ENCODE results near the gene ACOXL. TPM values are rescaled to one million over a fixed set of nuclear protein-coding genes. Genes with fewer than 3 reads are reported as not detected.
"Not testable (repeated sequence)": the region's sequence is repeated elsewhere in the genome, so short reads cannot be mapped to it uniquely, and the experiment has no call there.

The ACOXL gene
- total RNA-seq, 1 donor from 2014 or later: not detected

DNA sequence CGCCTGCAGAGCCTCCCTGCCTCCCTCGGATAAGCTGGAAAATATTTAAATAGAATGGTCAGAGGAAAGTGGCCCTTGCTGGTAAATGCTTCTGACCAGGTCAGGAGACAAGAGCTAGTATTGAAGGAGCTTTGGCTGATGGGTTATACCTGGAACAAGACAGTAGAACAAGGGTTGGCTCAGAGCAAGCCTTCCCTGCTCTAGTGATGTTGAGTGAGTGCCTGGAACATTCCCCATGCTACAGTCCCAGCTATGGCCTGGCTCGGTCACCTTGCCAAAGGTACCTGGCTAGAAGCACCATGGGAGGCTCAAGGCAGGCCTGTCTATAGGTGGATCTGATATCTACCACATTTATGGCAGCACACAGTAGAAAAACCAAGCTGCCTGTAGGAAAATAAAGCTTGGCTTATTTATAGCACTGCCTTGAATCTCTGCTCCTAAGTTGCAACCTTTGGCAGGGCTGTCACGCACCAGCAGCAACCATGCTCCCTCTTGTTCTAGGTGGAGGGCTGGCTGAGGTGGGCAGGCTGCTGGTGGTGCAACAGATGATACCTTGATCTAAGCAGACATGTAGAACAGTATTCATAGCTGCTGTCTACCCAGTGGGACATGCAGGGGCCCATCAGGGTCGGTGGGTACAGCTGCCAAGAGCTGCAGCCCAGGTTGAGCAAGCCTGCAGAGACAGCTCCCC lies 321.6 kb downstream of the ACOXL start:
- DNase-seq (ENCODE audit: low read depth in 2 of 2): no peak

DNA sequence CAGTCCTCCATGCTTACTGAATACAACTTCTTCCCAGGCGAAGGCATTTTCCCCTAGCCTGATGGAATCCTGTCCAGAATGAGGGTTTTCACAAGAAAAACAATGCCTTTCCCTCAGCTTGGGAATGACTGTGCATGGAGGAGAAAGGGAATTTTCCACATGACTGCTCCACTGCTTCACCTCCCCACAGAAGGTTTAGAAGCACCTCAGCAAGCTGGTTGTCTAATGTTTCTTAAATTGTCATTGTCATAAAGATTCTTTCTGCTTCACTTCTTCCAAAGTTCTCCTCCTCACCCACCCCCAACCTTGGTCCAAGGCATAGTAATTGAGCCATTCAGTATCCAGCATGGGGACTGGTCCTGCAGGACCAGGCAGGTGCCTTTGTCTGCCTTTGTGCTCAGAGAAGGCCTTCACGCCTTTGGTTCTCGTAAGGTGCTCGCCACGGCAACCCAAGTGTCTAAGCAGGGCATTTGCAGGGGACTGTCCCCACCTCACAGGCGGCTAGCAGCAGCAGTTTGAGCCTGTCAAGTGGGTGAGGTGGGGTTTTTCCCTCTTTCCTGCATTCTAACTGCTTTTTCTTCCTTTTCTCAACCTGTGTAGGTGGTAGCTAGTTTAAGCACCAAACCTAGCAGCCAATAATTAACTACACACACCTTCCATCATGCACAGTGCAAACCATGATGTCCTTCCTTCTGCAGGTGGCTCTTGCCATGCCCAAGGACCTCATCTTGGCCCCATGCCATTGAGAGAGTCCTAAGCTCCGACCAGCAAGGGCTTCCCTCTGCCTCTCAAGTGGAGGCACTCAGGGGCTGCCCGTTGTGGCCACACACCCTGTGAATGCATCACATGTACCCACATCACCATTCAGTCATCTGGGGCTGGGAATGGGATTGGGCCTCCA lies 322.7 kb downstream of the ACOXL start:
- DNase-seq (ENCODE audit: low read depth in 2 of 2): no peak

DNA sequence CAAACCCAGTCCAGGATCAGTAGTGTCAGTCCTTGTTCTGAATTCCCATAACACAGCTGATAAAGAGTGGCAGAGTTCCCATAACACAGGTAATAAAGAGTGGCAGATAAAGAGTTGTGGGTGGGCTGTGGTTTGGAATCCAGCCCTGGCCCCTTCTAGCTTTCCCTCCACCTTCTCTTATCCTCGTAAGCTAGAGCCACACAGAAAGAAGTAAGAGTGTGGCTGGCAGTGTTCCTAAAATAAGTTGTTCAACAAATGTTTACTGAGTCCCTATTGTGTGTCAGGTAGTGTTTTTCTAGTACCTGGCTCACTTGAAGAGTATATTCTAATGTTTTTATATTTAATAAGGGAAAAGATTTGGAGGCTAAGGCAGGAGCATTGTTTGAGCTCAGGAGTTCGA lies 323.4 kb downstream of the ACOXL start:
- no peak for DNase-seq (ENCODE audit: low read depth in 2 of 2)

DNA sequence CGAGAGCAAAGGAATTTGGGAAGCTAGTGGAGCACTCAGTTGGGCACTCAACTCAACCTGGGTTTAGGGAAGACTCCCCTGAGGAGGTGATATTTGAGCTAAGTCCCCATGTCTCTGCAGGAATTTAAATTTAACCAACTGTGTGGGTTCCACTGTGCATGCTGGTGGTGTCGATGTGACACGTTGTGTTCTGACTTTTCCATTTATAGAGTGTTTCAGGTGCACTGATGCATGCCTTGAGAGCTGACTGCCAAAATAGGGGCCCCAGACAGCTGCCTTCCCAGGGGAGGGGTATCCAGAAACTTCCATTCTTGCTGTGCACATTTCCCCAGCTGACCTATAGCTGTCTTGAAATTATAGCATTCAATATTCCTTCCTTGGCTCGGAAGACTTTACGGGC lies 324.7 kb downstream of the ACOXL start:
- no peak for DNase-seq (ENCODE audit: low read depth in 2 of 2)

DNA sequence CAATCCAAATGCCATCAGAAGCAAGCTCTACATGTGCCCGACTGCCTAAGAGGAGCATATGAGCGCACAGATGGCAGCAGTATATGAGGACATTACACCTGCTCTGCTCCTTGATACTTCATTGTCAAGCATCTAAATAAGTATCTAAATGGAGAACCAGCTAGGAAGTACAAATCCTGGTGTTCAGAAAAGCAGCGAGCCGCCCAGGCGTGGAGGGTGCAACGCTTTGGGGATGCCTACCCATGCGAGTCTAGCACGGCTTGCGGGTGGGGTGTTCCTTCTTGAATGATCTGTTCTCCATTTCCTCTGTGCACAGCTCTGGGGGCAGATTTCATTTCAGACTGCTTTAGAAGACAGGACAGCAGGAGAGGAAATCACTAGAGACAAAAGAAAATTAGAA lies 325.3 kb downstream of the ACOXL start:
- DNase-seq (ENCODE audit: low read depth in 2 of 2): no peak

DNA sequence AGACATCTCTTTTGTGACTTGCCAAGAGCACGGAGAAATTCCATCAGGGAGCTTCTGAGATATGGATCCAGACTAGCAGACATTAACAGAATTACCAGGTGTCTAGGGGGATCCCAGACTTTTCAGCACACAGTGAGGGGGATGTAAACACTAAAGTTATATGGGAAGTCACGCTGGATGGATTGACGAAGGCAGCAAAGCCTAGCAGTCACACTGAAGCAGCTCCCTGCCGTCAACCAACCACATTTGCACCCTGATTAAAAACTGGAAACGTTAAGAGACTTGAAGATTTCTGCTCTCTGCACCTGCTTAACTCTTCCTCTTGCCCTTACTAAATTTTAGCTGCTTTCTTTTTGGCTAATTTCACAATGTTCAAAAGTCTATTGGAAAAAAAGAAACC lies 325.9 kb downstream of the ACOXL start:
- DNase-seq (ENCODE audit: low read depth in 2 of 2): no peak

DNA sequence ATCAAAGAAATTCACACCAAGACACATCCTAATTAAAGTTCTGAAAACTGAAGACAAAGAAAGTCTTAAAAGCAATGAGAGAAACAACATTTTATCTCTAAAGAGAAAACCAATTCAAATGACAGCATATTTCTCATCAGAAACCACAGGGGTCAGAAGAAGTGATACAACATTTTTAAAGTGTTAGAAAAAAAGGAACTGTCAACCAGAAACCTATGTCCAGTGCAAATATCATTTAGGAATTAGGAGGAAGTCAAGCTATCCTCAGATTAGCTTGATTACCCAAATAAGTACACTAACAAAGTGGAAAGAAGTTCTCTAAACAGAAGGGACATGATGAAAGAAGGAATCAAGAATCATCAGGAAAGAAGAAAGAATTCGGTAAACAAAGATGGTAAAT lies 328.8 kb downstream of the ACOXL start:
- no peak for DNase-seq (ENCODE audit: low read depth in 2 of 2)

DNA sequence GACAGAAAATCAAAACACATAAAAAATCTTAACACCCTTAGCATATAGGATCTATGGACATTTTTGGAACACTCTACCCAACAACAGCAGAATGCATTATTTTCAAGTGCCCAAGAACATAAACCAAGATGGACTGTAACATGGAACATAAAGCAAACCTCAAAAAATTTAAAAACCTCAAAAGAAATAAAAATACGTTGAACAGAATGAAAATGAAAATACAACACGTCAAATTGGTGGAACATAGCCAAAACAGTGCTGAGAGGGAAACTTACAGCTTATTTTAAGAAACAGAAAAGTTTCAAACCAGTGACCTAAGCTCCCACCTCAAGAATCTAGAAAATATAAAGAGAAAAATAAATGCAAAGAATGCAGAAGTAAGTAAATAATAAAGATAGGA lies 330.0 kb downstream of the ACOXL start:
- DNase-seq (ENCODE audit: low read depth in 2 of 2): no peak

DNA sequence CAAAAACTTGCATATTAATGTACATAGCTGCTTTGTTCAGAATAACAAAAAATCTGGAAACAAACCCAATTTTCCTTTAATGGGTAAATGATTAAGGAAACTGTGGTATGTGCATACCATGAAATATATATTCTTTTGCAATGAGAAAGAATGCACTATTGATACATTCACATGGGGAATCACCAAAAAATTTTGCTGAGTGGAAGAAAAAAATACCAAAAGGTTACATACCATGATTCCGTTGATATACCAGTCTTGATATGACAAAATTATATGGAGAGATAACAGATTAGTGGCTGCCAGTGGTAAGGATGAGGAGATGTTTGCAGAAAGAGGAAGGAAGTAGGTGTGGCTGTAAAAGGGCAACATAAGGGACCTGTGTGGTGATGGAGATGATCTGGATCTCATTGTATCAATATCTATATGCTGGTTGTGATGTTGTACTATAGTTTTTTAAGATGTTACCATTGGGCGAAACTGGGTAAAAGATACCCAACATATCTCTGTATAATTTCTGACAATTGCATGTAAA lies 333.8 kb downstream of the ACOXL start:
- no peak for DNase-seq (ENCODE audit: low read depth in 2 of 2)

DNA sequence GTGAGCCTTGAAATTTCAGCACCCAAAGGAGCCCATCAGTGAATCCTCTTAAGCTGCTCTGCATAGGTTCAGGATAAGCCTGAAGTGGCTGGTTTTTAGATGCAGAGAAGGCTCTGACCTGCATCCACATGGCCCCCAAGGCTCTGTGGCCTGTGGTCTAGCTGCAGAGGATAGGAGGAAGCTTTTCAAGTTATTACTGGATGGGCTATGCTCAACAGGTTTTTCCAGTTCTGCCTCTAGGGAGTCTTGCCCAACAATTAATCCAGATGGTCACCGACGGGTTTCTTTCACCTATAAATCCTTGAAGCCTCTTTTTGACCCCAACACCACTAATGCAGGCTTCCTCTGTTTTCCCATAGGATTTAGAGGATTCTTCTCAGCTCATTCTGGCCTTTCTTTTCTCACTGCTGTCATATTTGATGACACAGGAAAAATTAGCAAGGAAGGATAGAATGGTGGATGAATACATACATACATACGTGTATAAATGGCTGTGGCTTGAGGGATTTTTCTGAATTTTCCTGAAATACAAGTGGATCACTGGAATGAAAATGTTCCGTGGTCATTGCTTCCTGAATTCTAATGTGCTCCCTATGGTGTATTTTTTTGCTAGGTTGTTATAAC lies 336.2 kb downstream of the ACOXL start:
- DNase-seq (ENCODE audit: low read depth in 2 of 2): no peak

DNA sequence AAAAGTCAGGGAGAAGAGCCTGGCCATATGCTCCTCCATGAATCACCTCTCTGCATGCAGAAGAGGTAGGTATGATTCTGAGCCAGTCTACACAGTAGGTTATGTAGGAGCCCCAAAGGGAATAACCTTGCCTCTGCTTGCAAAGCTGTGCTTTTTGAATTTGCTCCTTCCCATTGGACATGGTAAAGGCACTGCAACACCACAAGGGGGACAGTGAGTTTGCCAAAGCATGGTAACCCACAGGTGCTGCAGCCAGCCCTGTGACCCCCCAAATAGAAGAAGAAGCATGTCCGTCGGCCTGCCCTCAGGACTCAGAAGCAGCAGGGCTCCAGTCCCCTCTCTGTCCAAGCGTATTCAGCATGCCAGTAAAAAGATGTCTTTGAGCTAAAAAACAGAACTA lies 337.3 kb downstream of the ACOXL start:
- DNase-seq (ENCODE audit: low read depth in 2 of 2): no peak

DNA sequence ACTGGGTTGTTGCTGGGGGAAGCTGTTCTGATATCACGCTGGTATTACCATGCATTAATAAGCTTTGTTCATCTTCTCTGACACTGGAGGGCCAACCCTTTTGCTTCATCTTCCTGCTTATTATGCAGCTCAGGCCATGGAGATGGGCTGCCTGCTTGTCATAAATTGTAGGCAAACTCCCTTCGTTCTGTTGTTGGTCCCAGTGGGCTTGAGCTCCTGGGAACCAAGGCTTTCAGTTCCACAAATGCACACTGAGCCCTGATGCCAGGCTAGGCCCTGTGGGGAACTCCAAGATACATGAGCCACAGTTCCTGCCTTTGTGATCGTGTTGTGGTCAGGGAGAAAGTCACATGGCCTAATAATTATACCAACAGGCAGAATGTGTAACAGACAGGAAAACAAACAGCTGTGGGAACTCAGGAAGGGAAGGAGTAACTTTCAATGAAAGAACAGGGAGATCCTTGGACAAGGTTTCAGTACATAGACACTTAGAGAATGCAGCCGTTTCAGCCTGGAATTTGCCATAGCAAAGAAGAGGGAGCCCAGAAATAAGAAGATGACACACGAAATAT lies 339.3 kb downstream of the ACOXL start:
- DNase-seq (ENCODE audit: low read depth in 2 of 2): peak; percentile 96 to 98

DNA sequence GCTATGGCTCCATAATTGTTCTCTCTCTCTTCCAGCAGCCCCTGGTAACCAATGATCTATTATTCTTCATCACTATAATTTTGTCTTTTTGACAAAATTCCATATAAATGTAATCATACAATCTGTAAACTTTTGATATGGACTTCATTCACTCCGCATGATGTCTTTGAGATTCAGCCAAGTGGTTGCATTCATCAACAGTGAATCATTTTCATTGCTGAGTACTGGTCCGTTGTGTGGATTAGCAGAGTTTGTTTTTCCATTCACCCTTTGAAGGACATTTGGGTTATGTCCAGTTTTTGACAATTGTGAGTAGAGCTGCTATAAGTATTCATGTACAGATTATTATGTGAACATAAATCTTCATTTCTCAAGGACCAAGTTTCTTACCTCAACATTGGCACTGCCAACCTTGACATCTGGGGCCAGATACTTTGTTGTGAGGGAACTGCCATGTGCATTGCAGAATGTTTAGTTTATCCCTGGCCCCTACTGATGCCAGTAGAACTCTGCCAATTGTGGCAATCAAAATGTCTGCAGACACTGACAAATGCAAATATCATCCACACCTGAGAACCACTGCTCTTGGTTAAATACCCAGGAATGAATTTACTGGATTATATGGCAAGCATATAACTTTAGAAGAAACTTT lies 340.0 kb downstream of the ACOXL start:
- peak; percentile 94 to 95 for DNase-seq (ENCODE audit: low read depth in 2 of 2)

DNA sequence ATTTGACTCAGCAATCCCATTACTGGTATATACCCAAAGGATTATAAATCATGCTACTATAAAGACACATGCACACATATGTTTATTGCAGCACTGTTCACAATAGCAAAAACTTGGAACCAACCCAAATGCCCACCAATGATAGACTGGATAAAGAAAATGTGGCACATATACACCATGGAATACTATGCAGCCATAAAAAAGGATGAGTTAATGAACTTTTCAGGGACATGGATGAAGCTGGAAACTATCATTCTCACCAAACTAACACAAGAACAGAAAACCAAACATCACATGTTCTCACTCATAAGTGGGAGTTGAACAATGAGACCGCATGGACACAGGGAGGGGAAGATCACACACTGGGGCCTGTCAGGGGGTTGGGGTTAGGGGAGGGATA lies 350.3 kb downstream of the ACOXL start:
- not testable (repeated sequence) for DNase-seq (ENCODE audit: low read depth in 2 of 2)

DNA sequence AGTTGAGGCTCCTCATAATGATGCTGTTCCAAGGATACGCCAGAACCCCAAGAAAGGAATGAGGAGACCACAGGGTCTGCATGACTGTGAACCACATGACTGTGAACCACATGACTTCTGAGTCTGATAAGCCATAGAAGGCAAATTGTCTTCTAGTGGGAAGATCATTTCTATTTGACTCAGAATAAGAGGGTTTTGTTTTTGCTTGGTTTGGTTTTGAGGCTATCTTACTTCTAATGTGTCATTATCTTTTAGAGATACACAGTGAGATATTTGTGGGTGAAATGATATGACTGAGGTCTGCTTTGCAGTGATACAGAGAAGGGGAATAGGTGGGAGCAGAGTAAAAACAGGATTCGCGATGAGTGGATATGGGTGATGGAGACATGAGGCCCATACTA lies 359.4 kb downstream of the ACOXL start:
- no peak for DNase-seq (ENCODE audit: low read depth in 2 of 2)

DNA sequence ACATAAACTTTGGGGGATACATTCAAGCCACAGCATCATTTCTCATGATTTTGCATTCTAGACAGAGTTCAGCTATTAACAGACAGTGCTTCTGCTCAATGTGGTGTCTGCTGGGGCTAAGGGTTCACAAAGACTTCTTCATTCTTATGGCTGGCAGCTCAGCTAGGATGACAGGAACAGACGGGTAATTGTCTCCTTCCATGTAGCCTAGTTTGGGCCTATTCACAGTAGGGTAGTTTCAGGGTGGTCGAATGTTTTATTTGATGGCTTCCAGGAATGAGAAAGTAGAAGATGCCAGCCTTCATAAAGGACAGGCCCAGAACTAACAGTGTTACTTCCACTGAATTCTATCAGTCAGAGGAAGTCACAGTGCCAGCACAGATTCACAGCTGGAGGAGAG lies 362.3 kb downstream of the ACOXL start:
- no peak for DNase-seq (ENCODE audit: low read depth in 2 of 2)

DNA sequence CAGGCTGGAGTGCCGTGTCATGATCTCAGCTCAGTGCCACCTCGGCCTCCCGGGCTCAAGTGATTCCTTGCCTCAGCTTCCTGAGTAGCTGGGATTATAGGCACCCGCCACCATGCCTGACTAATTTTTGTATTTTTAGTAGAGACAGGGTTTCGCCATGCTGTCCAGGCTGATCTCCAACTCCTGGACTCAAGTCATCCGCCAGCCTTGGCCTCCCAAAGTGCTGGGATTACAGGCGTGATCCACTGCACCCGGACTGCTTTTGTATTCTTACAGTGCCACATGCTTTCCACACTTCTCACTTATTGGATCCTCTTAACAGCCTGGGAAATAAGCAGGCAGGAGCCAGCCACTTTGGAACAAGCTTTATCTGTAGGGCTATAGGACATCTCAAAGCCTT lies 363.1 kb downstream of the ACOXL start:
- no peak for DNase-seq (ENCODE audit: low read depth in 2 of 2)

DNA sequence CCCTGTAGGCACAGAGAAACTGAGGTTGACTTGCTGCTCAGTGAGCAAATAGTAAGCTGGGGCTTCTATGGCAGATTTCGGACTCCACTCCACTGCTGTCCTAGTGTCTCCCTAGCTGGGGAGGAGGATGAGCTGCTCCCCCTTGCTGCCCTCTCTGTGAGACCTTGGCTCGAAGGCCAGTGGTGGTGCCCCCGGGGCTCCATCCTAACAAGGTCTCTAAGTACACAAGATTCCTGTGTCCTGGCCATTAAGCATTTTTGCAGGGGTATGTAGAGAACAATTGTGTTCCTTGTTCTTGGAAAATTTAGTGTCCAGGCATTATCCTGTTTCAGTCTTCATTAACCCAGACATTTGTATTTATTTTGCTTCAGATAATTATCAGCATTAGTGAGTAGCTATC lies 367.0 kb downstream of the ACOXL start:
- DNase-seq (ENCODE audit: low read depth in 2 of 2): no peak

DNA sequence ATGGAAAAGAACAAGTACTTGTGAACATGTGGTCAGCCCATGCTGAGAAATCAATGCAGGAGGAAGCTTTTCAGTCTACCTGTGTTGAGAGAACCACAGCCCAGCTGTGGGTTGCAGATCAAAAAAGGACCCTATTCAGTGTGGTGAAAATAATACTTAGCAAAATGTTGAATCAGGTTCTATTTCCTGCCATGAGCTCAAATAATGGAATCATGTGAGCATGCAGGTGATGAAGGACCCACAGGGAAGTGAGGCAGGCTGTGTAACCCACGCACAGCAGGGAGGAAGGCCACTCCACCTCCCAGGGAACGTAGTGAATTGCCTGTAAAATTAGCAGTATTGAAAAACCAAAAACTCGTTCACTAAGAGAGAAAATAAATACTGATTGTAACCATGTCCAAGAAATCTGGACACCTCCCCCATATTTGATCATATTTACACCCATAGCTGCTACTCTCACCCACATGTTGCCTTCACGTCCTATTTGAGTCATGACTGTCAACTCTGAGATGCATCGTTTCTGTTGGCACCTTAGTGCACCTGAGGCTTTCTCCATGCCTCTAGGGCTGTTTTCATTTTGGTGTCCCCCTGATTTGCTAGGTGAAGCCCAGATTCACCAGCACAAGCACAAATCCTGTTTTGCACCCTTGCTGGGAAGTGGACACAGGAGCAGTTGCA lies 367.9 kb downstream of the ACOXL start:
- no peak for DNase-seq (ENCODE audit: low read depth in 2 of 2)

DNA sequence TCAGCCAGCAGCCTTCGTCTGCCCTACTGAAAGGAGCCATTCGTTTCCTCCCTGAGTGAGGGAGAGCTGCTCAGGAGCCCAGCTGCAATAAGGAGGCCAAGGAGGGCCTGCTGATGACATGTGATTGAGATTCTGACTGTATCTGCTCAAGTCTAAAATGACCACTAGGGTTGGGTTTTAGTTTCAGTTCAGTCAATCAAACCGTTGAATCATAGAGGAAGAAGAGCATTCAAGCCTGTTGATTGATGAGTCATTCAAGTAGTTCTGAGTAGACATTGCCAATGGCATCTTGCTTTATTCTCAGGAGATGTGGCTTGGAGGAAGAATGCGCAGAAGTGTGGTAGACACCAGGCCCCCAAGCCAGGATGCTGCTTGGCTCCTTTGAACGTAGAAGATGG lies 368.4 kb downstream of the ACOXL start:
- peak in 1 of 2 donors; percentile 42 for DNase-seq (ENCODE audit: low read depth in 2 of 2)

DNA sequence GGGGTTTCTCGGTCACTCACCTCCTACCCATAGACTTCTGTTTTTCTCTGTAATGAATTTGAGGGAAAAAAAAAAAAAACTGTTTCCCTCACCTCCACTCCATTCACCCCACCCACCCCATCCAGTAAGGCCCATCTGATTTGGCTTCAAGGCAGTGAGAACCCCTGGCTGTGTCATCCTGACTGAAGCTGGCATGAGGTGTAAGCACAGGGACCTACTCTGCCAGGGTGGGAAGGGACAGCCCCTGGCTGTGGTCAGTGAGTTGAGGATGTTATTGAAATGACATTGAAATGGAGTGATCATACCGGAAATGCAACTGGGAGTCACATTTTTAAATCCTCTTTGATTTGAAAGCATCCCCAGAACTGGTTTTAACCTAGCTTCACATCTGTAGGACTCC lies 369.2 kb downstream of the ACOXL start:
- DNase-seq (ENCODE audit: low read depth in 2 of 2): no peak
